NK-92 treated with Interleukin-12 subunit alpha and Interleukin-12 subunit beta, amount 100 ng/mL, for 24 hours (cell line): ENCODE results near the gene PLEKHG4B.
A peak's percentile ranks its signal among the peaks of the same experiment; 100 is the strongest.

ENCODE experiments used
- DNase-seq: peaks from one replicate; lab custom pipeline; 2025; lab: John Stamatoyannopoulos, UW

PLEKHG4B gene

GRCh38 chr5:172841-173251 is 80.9 kb downstream of the PLEKHG4B start:
- DNase-seq = no peak

GRCh38 chr5:173392-174290 is 81.7 kb downstream of the PLEKHG4B start:
- DNase-seq = no peak

GRCh38 chr5:174291-174600 is 82.3 kb downstream of the PLEKHG4B start:
- no peak for DNase-seq

- DNase-seq = no peak
Measured at GRCh38 chr5:174876-175465, 83.0 kb downstream of the PLEKHG4B start.

GRCh38 chr5:176296-176823 is 84.4 kb downstream of the PLEKHG4B start:
- DNase-seq = no peak

- DNase-seq = no peak
Measured at GRCh38 chr5:178110-178509, 86.1 kb downstream of the PLEKHG4B start.

- DNase-seq = no peak
Measured at GRCh38 chr5:179401-179800, 87.4 kb downstream of the PLEKHG4B start.

GRCh38 chr5:180286-180918 is 88.4 kb downstream of the PLEKHG4B start:
- DNase-seq = no peak

- DNase-seq = no peak
Measured at GRCh38 chr5:181160-181559, 89.2 kb downstream of the PLEKHG4B start.

GRCh38 chr5:181566-181965 is 89.6 kb downstream of the PLEKHG4B start:
- no peak for DNase-seq

- no peak for DNase-seq
Measured at GRCh38 chr5:182126-182525, 90.2 kb downstream of the PLEKHG4B start.

- DNase-seq = no peak
Measured at GRCh38 chr5:184471-184870, 92.5 kb downstream of the PLEKHG4B start.

- DNase-seq = no peak
Measured at GRCh38 chr5:185095-186070, 93.4 kb downstream of the PLEKHG4B start.

- DNase-seq = no peak
Measured at GRCh38 chr5:186091-187041, 94.4 kb downstream of the PLEKHG4B start.

GRCh38 chr5:187042-187431 is 95.1 kb downstream of the PLEKHG4B start:
- no peak for DNase-seq

GRCh38 chr5:187617-188451 is 95.9 kb downstream of the PLEKHG4B start:
- DNase-seq = no peak

- peak; percentile 65 for DNase-seq
Measured at GRCh38 chr5:188488-189481, 96.8 kb downstream of the PLEKHG4B start.

- no peak for DNase-seq
Measured at GRCh38 chr5:189486-189885, 97.5 kb downstream of the PLEKHG4B start.
